ENCODE measurements around the gene KNCN. TPM values are rescaled to one million over a fixed set of nuclear protein-coding genes. Genes with fewer than 3 reads are reported as not detected.

The KNCN gene
- total RNA-seq, 4 donors from 2014 or later = not detected

GRCh38 chr1:46558141-46558963 is 6.9 kb upstream of the KNCN start:
- whole genome bisulfite sequencing = 77% methylated on average over 18 of the region's 20 CpGs
- Histone ChIP-seq H3K4me1 (peaks cover 0 to 8% (median 0%) of the 10 kb centered on the region in 4 donors), H3K36me3 (peaks cover 20 to 61% (median 56%) of the 10 kb centered on the region in 4 donors), H3K4me3 (no peak overlapping the region), H3K27me3 (no peaks in the 10 kb centered on the region), H3K27ac (replicated peaks in 1 of 4) (no peak overlapping the region), H3K9me3 (no peaks in the 10 kb centered on the region)
- DNase-seq (ENCODE audit: extremely low spot score) = no peak
- TF ChIP-seq EP300 (IDR thresholded peaks at IDR 0.05) = no peak
- no peak for TF ChIP-seq POLR2AphosphoS5 (IDR thresholded peaks at IDR 0.05)
- TF ChIP-seq POLR2A (IDR thresholded peaks at IDR 0.05; ENCODE audit: low read depth) = no peak
- TF ChIP-seq CTCF (IDR thresholded peaks at IDR 0.05) = no peak
- intact Hi-C loops (cut with DNase I) = no loop called here

- Histone ChIP-seq H3K4me1 (peaks cover 0 to 8% (median 0%) of the 10 kb centered on the region in 4 donors), H3K27me3 (no peaks in the 10 kb centered on the region), H3K36me3 (peaks cover 12 to 52% (median 47%) of the 10 kb centered on the region in 4 donors), H3K27ac (replicated peaks in 1 of 4) (no peak overlapping the region), H3K9me3 (no peaks in the 10 kb centered on the region), H3K4me3 (no peak overlapping the region)
- 69% methylated on average over 5 of the region's 5 CpGs for WGBS
- no peak for TF ChIP-seq CTCF (IDR thresholded peaks at IDR 0.05)
- TF ChIP-seq POLR2A (IDR thresholded peaks at IDR 0.05; ENCODE audit: low read depth) = no peak
- no peak for TF ChIP-seq POLR2AphosphoS5 (IDR thresholded peaks at IDR 0.05)
- no peak for TF ChIP-seq EP300 (IDR thresholded peaks at IDR 0.05)
- intact Hi-C loops (cut with DNase I) = no loop called here
- DNase-seq (ENCODE audit: extremely low spot score) = no peak
Measured at GRCh38 chr1:46557403-46557802, 6.0 kb upstream of the KNCN start.

DNA sequence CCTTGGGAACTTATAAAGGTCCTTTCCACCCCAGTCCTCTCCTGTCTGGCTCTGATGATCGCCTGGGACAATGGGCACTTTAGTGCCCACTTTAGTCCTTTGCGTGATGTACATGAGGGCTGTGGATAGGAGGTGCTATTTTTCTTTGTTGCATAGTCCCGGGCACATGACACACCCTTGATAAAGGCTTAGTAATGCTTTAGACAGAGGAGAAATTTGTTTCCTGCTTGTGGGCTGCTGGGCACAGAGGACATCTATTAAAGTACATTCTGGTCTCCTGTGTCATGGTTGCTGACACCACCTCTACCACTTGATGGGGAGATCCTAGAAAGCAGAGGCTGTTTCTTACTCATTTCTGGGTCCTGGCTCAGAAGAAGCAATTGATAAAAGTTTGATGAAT is 5.4 kb upstream of the KNCN start:
- Histone ChIP-seq H3K4me3 (no peak overlapping the region), H3K36me3 (peaks cover 9 to 46% (median 42%) of the 10 kb centered on the region in 4 donors), H3K9me3 (no peaks in the 10 kb centered on the region), H3K27ac (replicated peaks in 1 of 4) (no peak overlapping the region), H3K27me3 (no peaks in the 10 kb centered on the region), H3K4me1 (peaks cover 0 to 8% (median 0%) of the 10 kb centered on the region in 4 donors)
- intact Hi-C loops (cut with DNase I) = no loop called here
- 84% methylated on average over 3 of the region's 3 CpGs for WGBS
- TF ChIP-seq POLR2AphosphoS5 (IDR thresholded peaks at IDR 0.05) = no peak
- TF ChIP-seq CTCF (IDR thresholded peaks at IDR 0.05) = no peak
- no peak for TF ChIP-seq POLR2A (IDR thresholded peaks at IDR 0.05; ENCODE audit: low read depth)
- no peak for TF ChIP-seq EP300 (IDR thresholded peaks at IDR 0.05)
- DNase-seq (ENCODE audit: extremely low spot score) = no peak

GRCh38 chr1:46555826-46556619 is 4.6 kb upstream of the KNCN start:
- H3K4me1 ChIP-seq = peaks cover 0 to 8% (median 0%) of the 10 kb centered on the region in 4 donors
- H3K27me3 ChIP-seq = no peaks in the 10 kb centered on the region
- H3K9me3 ChIP-seq = no peaks in the 10 kb centered on the region
- no peak overlapping the region for H3K4me3 ChIP-seq
- intact Hi-C loops (cut with DNase I) = no loop called here
- no peak overlapping the region for H3K27ac ChIP-seq (replicated peaks in 1 of 4)
- no peak for TF ChIP-seq POLR2A (IDR thresholded peaks at IDR 0.05; ENCODE audit: low read depth)
- no peak for TF ChIP-seq CTCF (IDR thresholded peaks at IDR 0.05)
- TF ChIP-seq EP300 (IDR thresholded peaks at IDR 0.05) = no peak
- no peak for TF ChIP-seq POLR2AphosphoS5 (IDR thresholded peaks at IDR 0.05)
- no peak for DNase-seq (ENCODE audit: extremely low spot score)
- 88% methylated on average over 7 of the region's 7 CpGs for WGBS
- H3K36me3 ChIP-seq = peaks cover 7 to 38% (median 34%) of the 10 kb centered on the region in 4 donors
